GM21447 (cell line): Measurements from ENCODE around the gene GALNT18.

ENCODE experiments used
- ATAC-seq: cut with Tn5 transposase; IDR thresholded peaks from one replicate; pipeline ENCODE4 v1.9.1; 2021; ENCODE audit not compliant: unreplicated experiment

Gene GALNT18

GRCh38 chr11:11588891-11589290 is 32.9 kb downstream of the GALNT18 start:
- no peak for ATAC-seq

DNA sequence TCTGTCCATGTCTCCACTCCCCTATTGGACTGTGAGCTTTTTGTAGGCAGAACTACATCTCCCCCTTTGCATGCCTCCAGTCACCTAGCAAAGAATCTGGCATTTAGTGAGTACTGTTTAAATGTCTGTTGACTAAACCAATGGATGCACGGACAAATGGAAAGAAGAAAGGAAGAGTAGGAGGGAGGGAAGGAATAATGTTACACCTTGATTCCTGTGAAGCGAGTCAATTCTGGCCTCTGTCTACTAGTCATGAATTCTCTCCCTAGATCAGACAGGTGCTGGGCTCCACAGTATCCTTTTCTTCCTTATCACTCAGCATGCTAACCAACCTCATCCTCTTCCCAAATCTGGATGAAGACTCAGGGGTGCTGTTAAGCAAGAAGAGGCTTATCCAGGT is 33.6 kb downstream of the GALNT18 start:
- no peak for ATAC-seq

DNA sequence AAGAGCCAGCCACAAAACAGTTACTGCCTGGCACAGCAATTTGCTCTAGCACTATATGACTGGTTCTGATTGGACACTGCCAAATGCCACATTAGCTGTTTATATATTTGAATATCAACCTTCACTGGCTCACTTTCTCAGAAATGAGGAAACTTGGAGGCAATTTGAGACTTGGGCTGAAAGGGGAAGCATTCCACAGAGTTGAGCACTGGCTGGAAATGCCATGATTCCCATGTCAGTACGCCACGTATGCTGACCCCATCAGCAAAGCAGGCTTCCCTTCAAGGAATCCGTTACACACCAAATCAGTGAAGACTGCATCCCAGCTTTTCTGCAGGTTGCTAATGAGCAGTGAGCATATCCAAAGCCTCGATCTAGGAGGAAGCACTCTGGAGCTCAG is 34.7 kb downstream of the GALNT18 start:
- no peak for ATAC-seq

GRCh38 chr11:11586465-11586864 is 35.3 kb downstream of the GALNT18 start:
- no peak for ATAC-seq

DNA sequence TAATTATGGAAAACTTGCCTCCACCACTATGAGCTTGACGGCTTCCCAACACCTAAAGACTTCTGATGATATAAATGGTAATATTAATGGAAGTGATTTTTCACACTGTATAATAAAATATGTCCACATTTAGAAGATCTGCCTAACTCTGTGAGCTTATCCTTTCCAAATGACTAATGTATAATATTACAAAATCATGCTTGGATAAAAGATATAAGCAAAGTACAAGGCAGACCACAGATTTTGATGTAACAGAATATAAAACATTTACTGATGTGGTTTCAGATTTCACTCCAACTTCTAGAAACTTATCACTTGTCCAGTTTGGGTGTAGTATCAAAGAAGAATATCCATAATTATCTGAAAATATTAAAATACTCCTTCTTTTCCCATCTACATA is 36.9 kb downstream of the GALNT18 start:
- ATAC-seq = no peak

DNA sequence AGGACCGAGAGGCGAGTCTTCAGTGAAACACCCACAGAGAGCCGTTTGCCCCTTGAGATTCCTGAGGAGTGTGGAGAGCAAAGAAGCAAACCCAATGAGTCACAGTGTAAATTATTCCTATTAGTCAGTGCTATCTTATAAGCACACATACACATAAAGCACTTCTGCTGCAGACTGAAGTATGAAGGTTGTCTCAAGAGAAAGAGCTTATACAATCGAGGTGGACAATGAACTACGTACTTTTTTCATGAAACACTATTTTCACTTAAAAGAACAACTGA is 37.3 kb downstream of the GALNT18 start:
- no peak for ATAC-seq

- no peak for ATAC-seq
These were observed 37.8 kb downstream of the GALNT18 start for GRCh38 chr11:11583801-11584529.

- no peak for ATAC-seq
These were observed 39.6 kb downstream of the GALNT18 start for GRCh38 chr11:11582011-11582701.

DNA sequence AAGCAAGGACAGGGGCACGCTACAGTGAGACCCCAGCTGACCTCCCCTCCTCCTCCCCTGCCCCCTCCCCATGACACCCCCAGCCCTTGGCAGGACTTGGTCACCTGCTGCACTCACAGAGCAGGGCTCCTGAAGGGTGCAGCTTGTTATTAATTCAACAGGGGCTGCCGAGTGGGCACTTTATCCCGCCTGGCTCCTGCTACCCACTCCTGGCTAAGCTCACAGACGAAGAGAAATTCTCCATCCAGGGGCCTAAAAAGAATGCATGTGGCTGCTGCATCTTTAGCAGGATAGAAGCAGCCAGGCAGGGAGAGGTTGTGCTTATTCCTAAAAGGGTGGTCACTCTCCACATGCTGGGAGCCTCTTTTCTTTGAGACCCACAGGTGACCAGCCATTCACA is 40.3 kb downstream of the GALNT18 start:
- ATAC-seq = no peak

DNA sequence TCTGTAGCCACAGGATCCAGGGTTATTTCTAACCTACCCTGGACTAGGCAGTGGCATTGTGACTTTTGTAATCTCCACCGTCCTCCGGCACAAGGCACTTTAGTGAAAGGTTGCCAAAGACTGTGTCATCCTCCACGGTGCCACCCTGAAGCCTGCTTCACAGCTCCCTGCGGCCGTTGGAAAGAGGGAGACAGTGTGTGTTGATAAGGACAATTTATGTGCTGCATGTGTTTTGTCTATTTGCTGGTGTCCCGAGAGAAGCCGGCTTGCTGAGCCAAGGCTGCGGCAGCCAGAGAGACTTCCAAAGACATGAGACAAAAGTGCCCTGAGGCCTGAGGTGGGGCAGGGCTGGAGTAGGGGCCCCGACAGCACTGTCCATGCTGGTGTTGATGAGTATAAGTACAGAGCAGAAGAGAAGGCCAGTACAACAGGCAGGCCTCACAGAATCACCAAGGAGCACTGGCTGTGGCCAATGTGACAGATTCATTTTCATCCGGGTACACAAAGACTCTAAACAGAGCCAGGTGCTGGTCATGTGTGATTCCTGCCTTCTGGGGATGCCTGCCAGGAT is 40.9 kb downstream of the GALNT18 start:
- ATAC-seq = no peak

DNA sequence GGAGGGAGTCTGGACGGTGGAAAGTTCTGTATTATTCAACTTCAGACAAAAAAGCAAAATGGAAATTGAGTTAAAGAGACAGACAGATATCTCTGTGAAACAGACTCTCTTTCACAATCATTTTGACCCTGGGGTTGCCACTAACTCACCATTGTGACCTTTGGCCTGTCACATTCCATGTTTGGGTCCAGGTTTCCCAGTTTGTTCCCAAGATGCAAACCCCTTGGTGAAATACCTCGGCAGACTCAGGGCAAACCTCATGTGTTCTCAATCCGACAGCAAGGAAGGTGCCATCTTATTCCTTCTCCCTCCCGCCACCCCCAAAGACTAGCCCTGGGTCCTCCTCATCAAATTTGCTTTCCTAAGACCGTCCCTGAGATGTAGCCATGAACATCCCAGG is 41.8 kb downstream of the GALNT18 start:
- ATAC-seq = no peak

- ATAC-seq = no peak
These were observed 42.5 kb downstream of the GALNT18 start for GRCh38 chr11:11579012-11579988.

GRCh38 chr11:11577932-11578911 is 43.6 kb downstream of the GALNT18 start:
- ATAC-seq = no peak

DNA sequence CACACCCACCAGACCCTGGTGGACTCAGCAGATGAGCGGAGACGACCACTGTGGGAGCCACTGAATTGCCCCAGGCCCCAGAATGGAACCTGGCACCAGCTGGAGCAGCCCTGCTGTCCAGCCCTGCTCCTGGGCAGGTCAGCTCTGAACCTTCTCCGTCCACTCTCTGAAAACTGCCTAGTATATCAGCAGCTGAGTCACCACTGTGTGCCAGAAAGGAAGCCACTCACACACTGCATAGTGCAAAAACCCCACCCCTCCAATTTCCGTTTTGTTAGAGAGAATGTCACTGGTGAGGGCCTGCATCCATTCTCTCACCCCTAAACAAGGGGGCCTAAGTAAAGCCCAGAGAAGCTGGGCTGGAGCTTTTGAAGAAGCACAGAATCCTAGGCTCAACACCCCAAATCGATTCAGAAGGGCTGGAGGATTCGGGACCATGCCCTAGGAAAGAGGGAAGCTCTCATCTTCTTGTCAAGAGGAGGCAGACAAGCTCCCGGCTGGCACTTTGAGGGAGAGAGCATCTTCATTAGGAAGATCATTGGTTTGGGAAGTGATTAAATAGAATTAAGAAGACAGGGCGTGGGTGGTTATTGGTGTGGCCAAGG is 44.5 kb downstream of the GALNT18 start:
- ATAC-seq = no peak

DNA sequence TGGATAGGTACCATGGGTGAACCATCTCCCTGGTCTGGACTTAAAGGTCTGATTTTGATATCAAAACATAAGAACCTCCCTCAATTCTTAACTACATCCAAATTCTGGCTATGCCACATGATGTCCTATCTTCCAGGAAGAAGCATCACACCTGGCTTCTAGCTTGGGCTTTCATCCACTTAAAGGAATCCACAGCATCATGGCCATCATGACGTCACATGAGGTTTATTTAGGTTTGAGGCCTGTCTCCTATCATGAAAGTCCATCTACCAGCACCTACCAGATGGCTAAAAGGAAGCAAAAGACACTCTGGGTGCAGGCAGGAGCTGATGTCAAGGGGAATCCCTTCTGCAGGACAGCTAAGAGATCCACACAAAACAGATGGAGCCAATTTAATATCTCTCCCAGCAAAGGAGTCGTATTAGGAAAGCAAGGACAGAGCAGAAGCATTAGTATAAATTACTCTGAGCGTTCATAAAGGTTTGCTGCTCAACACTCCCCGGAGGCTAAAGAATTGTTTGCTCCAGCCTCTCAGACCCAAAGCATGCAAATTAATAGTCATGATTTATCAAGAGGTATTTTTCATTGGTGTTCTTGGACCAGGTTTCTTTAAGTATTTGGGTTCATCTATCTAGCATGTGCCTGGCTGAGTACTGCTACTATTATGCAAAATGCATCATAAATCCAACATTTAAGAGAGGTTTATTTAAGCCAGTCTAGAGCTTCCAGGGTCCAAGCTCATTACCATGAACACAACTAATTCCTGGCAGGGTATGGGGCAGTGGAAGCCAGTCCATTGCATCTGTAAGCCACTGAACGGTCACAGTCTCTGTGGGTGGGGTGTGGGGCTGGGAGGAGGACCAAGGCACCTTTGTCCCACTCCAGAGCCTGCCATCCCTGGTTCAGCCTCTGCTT is 47.2 kb downstream of the GALNT18 start:
- no peak for ATAC-seq

- ATAC-seq = no peak
These were observed 49.4 kb downstream of the GALNT18 start for GRCh38 chr11:11572386-11572785.

DNA sequence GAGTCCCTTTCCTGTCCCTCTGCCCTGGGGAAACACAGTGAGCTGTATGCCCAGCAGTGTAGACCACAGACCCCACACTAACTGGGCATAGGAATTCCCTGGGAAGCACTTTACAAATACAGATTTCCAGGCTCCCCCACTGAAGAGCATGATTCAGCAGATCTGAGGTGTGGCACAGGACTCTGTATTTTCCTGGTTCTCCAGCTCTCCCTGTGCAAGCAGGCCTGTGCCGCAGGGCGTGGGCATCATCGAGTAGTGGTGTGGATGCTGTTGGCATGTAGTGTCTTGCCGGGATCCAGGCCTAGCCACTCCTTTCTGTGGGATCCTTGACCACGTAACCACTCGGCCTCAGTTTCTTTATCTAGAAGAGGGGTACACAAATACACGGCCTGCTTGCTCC is 49.9 kb downstream of the GALNT18 start:
- no peak for ATAC-seq

GRCh38 chr11:11570823-11571222 is 51.0 kb downstream of the GALNT18 start:
- no peak for ATAC-seq
